ENCODE measurements around the gene ITPK1.
"Not testable (repeated sequence)": the region's sequence is repeated elsewhere in the genome, so short reads cannot be mapped to it uniquely, and the experiment has no call there.

Gene ITPK1

GRCh38 chr14:93082576-93083001, 33.1 kb downstream of the ITPK1 start:
- no peak for DNase-seq

GRCh38 chr14:93081876-93082570, 33.7 kb downstream of the ITPK1 start:
- peak; percentile 31 for DNase-seq

GRCh38 chr14:93079865-93080403, 35.8 kb downstream of the ITPK1 start:
- DNase-seq: no peak

GRCh38 chr14:93079321-93079720, 36.4 kb downstream of the ITPK1 start:
- no peak for DNase-seq

GRCh38 chr14:93078870-93079269, 36.9 kb downstream of the ITPK1 start:
- no peak for DNase-seq

GRCh38 chr14:93076755-93077154, 39.0 kb downstream of the ITPK1 start:
- no peak for DNase-seq

- DNase-seq: no peak
Observed at GRCh38 chr14:93075891-93076290, 39.8 kb downstream of the ITPK1 start.

GRCh38 chr14:93073910-93074769, 41.6 kb downstream of the ITPK1 start:
- peak; percentile 33 for DNase-seq

GRCh38 chr14:93073358-93073707, 42.4 kb downstream of the ITPK1 start:
- DNase-seq: peak; percentile 13

GRCh38 chr14:93072659-93073357, 42.9 kb downstream of the ITPK1 start:
- DNase-seq: no peak

GRCh38 chr14:93068711-93069110, 47.0 kb downstream of the ITPK1 start:
- no peak for DNase-seq

GRCh38 chr14:93067088-93067487, 48.6 kb downstream of the ITPK1 start:
- DNase-seq: no peak

- no peak for DNase-seq
Observed at GRCh38 chr14:93065272-93065730, 50.4 kb downstream of the ITPK1 start.

- DNase-seq: no peak
Observed at GRCh38 chr14:93064411-93065271, 51.1 kb downstream of the ITPK1 start.

GRCh38 chr14:93063393-93063792, 52.3 kb downstream of the ITPK1 start:
- DNase-seq: no peak

- no peak for DNase-seq
Observed at GRCh38 chr14:93062890-93063289, 52.8 kb downstream of the ITPK1 start.

- DNase-seq: not testable (repeated sequence)
Observed at GRCh38 chr14:93062013-93062412, 53.7 kb downstream of the ITPK1 start.

GRCh38 chr14:93061380-93062012, 54.2 kb downstream of the ITPK1 start:
- no peak for DNase-seq

- DNase-seq: no peak
Observed at GRCh38 chr14:93060841-93061240, 54.9 kb downstream of the ITPK1 start.

GRCh38 chr14:93059917-93060545, 55.7 kb downstream of the ITPK1 start:
- DNase-seq: no peak

- DNase-seq: no peak
Observed at GRCh38 chr14:93059260-93059659, 56.5 kb downstream of the ITPK1 start.

Data from CD4-positive, alpha-beta T cell treated with Interferon gamma for 1 hour (primary cell).